Measurements from ENCODE around the gene ENO2. TPM values are rescaled to one million over a fixed set of nuclear protein-coding genes. Genes with fewer than 3 reads are reported as not detected.
"Not testable (repeated sequence)": the region's sequence is repeated elsewhere in the genome, so short reads cannot be mapped to it uniquely, and the experiment has no call there.

The ENO2 gene
- total and polyA plus RNA-seq, 2 donors from 2014 or later: 10.3 to 35.7 TPM

DNA sequence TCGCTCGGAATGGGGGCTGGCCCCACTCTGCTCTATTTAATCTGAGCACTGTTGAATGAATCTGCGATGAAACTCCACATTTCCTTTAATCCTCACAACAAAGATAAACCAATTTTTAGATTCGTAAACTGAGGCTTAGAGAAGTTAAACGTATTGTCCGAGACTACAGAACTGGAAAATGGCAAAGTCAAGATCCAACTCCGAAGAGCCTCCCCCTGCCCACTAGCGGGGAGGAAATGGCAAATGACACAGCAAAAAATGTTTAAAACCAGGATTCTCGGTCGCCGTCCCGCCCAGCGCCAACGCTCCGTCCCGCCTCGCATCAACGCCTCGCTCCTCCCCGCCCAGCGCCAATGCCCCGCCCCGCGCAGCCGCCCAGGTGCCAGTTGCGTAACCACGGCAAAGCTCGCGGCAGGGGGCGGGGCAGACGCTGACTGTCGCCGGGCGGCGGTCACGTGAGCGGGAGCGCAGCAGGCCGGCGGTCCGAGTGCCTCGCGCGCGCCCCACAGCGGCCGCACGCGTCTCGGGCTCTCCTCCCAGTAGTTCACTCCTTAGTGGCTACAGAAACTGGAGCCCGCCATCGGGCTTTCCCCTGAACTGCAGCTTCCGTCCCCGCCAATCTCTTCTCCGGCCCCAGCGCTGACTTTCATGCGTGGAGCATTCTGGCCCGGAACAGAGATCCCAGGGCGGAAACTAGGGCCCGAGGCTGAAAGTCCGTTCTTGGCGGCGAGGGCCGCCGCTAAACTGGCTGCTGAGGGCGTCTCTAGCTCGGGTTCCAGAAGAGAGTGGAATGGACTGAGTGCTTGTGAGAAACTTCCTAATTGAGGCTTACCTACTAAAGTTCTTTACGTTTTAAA lies 23.4 kb upstream of the ENO2 start:
- H3K27ac ChIP-seq (ENCODE audit: low read depth in 2 of 2, low read length in 2 of 2): peak overlapping the region; percentile 93 to 96
- DNase-seq (peak; percentile 98 to 99 (median 99)), FAIRE-seq (no peak)
- H3K27me3 ChIP-seq (ENCODE audit: control insufficient read depth, insufficient read depth, low read length): no peaks in the 10 kb centered on the region
- intact Hi-C loops (cut with DNase I): no loop called here
- H3K36me3 ChIP-seq (ENCODE audit: control insufficient read depth in 2 of 3, insufficient read depth in 3 of 3, low read length in 3 of 3): no peaks in the 10 kb centered on the region
- H3K9me3 ChIP-seq (ENCODE audit: control insufficient read depth in 2 of 3, insufficient read depth in 1 of 3, low read length in 3 of 3): no peaks in the 10 kb centered on the region
- TF ChIP-seq, protein P1, sequence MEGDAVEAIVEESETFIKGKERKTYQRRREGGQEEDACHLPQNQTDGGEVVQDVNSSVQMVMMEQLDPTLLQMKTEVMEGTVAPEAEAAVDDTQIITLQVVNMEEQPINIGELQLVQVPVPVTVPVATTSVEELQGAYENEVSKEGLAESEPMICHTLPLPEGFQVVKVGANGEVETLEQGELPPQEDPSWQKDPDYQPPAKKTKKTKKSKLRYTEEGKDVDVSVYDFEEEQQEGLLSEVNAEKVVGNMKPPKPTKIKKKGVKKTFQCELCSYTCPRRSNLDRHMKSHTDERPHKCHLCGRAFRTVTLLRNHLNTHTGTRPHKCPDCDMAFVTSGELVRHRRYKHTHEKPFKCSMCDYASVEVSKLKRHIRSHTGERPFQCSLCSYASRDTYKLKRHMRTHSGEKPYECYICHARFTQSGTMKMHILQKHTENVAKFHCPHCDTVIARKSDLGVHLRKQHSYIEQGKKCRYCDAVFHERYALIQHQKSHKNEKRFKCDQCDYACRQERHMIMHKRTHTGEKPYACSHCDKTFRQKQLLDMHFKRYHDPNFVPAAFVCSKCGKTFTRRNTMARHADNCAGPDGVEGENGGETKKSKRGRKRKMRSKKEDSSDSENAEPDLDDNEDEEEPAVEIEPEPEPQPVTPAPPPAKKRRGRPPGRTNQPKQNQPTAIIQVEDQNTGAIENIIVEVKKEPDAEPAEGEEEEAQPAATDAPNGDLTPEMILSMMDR (IDR thresholded peaks at IDR 0.05; ENCODE audit: borderline replicate concordance, extremely low read depth, insufficient read depth): peak; percentile 85
- H3K4me1 ChIP-seq (ENCODE audit: control insufficient read depth in 2 of 3, insufficient read depth in 2 of 3, low read depth in 1 of 3, low read length in 3 of 3): peaks cover 4 to 6% (median 5%) of the 10 kb centered on the region in 3 donors
- H3K9ac ChIP-seq (ENCODE audit: low read length in 3 of 3): peak overlapping the region; percentile 87 to 94 (median 88)
- peak overlapping the region; percentile 76 to 96 (median 79) for H3K4me3 ChIP-seq (ENCODE audit: low read length in 3 of 3)

DNA sequence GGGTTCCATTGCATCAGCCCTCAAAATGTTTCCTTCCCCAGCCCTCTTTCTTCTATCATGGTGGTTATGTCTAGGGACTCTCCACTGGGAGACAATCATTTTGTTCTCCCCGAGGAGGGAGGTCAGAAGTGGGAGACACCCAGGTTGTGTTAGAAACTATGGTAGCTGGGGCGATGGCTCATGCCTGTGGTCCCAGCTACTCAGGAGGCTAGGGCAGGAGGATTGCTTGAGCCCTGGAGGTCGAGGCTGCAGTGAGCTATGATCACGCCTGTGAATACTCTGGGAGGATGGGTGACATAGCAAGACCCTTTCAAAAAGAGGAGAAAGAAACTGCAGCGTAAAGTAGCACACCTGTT lies 22.8 kb upstream of the ENO2 start:
- Histone ChIP-seq H3K27me3 (ENCODE audit: control insufficient read depth, insufficient read depth, low read length) (no peaks in the 10 kb centered on the region), H3K36me3 (ENCODE audit: control insufficient read depth in 2 of 3, insufficient read depth in 3 of 3, low read length in 3 of 3) (no peaks in the 10 kb centered on the region), H3K27ac (ENCODE audit: low read depth in 2 of 2, low read length in 2 of 2) (peak overlapping the region; percentile 59 to 89), H3K9me3 (ENCODE audit: control insufficient read depth in 2 of 3, insufficient read depth in 1 of 3, low read length in 3 of 3) (no peaks in the 10 kb centered on the region), H3K4me3 (ENCODE audit: low read length in 3 of 3) (peak overlapping the region; percentile 58 to 61 (median 59)), H3K9ac (ENCODE audit: low read length in 3 of 3) (peak overlapping the region; percentile 56 to 87 (median 66)), H3K4me1 (ENCODE audit: control insufficient read depth in 2 of 3, insufficient read depth in 2 of 3, low read depth in 1 of 3, low read length in 3 of 3) (peaks cover 4 to 6% (median 5%) of the 10 kb centered on the region in 3 donors)
- TF ChIP-seq, protein P1 (IDR thresholded peaks at IDR 0.05; ENCODE audit: borderline replicate concordance, extremely low read depth, insufficient read depth): no peak
- peak in 1 of 5 donors; percentile 46 for DNase-seq
- intact Hi-C loops (cut with DNase I): no loop called here
- FAIRE-seq: no peak

- FAIRE-seq; H3K9me3 ChIP-seq (ENCODE audit: control insufficient read depth in 2 of 3, insufficient read depth in 1 of 3, low read length in 3 of 3); intact Hi-C loops (cut with DNase I); H3K4me1 ChIP-seq (ENCODE audit: control insufficient read depth in 2 of 3, insufficient read depth in 2 of 3, low read depth in 1 of 3, low read length in 3 of 3); H3K36me3 ChIP-seq (ENCODE audit: control insufficient read depth in 2 of 3, insufficient read depth in 3 of 3, low read length in 3 of 3); H3K27ac ChIP-seq (ENCODE audit: low read depth in 2 of 2, low read length in 2 of 2); H3K27me3 ChIP-seq (ENCODE audit: control insufficient read depth, insufficient read depth, low read length); H3K4me3 ChIP-seq (ENCODE audit: low read length in 3 of 3); H3K9ac ChIP-seq (ENCODE audit: low read length in 3 of 3): not testable (repeated sequence)
- DNase-seq: peak in 1 of 5 donors; percentile 11
Measured at GRCh38 chr12:6892683-6893082, 21.7 kb upstream of the ENO2 start.

GRCh38 chr12:6894321-6894720 lies 20.1 kb upstream of the ENO2 start:
- Histone ChIP-seq H3K36me3 (ENCODE audit: control insufficient read depth in 2 of 3, insufficient read depth in 3 of 3, low read length in 3 of 3) (no peaks in the 10 kb centered on the region), H3K27me3 (ENCODE audit: control insufficient read depth, insufficient read depth, low read length) (no peaks in the 10 kb centered on the region), H3K4me1 (ENCODE audit: control insufficient read depth in 2 of 3, insufficient read depth in 2 of 3, low read depth in 1 of 3, low read length in 3 of 3) (peaks cover 4 to 6% (median 5%) of the 10 kb centered on the region in 3 donors), H3K4me3 (ENCODE audit: low read length in 3 of 3) (no peak overlapping the region), H3K9ac (ENCODE audit: low read length in 3 of 3) (no peak overlapping the region), H3K9me3 (ENCODE audit: control insufficient read depth in 2 of 3, insufficient read depth in 1 of 3, low read length in 3 of 3) (no peaks in the 10 kb centered on the region), H3K27ac (ENCODE audit: low read depth in 2 of 2, low read length in 2 of 2) (no peak overlapping the region)
- TF ChIP-seq, protein P1 (IDR thresholded peaks at IDR 0.05; ENCODE audit: borderline replicate concordance, extremely low read depth, insufficient read depth): no peak
- DNase-seq: no peak
- FAIRE-seq: no peak
- intact Hi-C loops (cut with DNase I): no loop called here
